Effector memory CD8-positive, alpha-beta T cell (primary cell): ENCODE data around the gene FLRT2.

Experiments used
- ATAC-seq: fragments of 150-1000 bp; cut with Tn5 transposase; replicated peaks from 2 replicates; pipeline ENCODE4 v1.10.0; 2021; ENCODE audit warnings: mild to moderate bottlenecking, moderate library complexity
- DNase-seq, 3 experiments: peaks; one replicate each; pipeline ENCODE4 v3.0.0; 2021
- H3K27ac Mint-ChIP-seq, 2 donors: one replicate each; pipeline ENCODE4 v1.8.0; 2022; ENCODE audit warnings: mild to moderate bottlenecking in 2 of 2, mixed read lengths in 2 of 2, moderate library complexity in 2 of 2
- H3K27me3 Mint-ChIP-seq, 2 donors: one replicate each; pipeline ENCODE4 v1.8.0; 2022; ENCODE audit warnings: mixed read lengths in 2 of 2
- H3K36me3 Mint-ChIP-seq: one replicate; pipeline ENCODE4 v1.8.0; 2022; ENCODE audit warnings: mild to moderate bottlenecking, moderate library complexity, mixed read lengths; ENCODE audit not compliant: insufficient read depth
- H3K4me1 Mint-ChIP-seq, 2 donors: one replicate each; pipeline ENCODE4 v1.8.0; 2022; ENCODE audit warnings: low read depth in 2 of 2, mixed read lengths in 2 of 2
- H3K4me3 Mint-ChIP-seq, 2 donors: one replicate each; pipeline ENCODE4 v1.8.0; 2022; ENCODE audit warnings: mild to moderate bottlenecking in 2 of 2, mixed read lengths in 2 of 2, moderate library complexity in 2 of 2
- H3K9me3 Mint-ChIP-seq, 2 donors: one replicate each; pipeline ENCODE4 v1.8.0; 2022; ENCODE audit warnings: mixed read lengths in 2 of 2

Gene FLRT2

DNA sequence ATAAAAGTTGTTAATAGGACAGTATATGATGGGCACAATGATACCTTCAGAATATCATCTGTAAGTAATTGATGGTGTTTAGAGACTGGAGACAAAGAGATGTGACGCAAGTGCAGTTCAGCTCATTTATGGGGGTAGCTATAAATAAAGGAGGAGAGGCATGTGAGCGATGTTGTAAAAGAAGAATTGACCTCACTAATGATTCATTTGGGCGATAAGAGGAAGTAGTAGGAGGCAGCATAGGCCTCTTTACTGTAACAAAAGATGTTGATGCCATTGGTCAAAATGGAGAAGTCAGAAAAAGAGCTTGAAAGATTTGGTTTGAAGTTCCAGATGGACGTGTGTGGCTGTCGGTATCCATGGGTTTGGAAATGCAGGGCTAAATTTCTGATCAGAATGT lies 70.0 kb downstream of the FLRT2 start:
- DNase-seq (no peak), ATAC-seq (no peak)
- no peaks in the 10 kb centered on the region for H3K36me3 Mint-ChIP-seq
- no peaks in the 10 kb centered on the region for H3K4me1 Mint-ChIP-seq
- H3K27ac Mint-ChIP-seq = no peak overlapping the region
- no peaks in the 10 kb centered on the region for H3K27me3 Mint-ChIP-seq
- no peak overlapping the region for H3K4me3 Mint-ChIP-seq
- peaks cover 3 to 8% of the 10 kb centered on the region in 2 donors for H3K9me3 Mint-ChIP-seq

DNA sequence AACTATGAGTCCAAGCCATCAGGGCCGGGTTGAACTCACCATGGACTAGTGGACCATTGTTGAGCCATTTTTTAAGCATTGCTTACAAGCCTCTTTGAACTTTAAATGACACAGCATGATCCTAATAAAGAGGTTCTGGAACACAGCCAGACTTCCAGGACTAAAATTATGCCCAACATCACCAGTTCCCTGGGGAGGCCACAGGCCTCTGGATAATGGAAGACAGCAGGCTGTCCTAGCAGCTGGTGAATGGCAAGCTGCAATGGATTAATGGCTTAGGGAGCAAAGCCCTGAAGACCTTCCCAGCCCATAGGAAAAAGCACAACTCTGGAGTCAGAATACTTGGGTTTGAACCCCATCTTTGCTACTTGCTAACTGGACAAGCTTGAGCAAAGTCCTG lies 71.3 kb downstream of the FLRT2 start:
- Mint-ChIP-seq H3K9me3 (peaks cover 3 to 8% of the 10 kb centered on the region in 2 donors), H3K27me3 (no peaks in the 10 kb centered on the region), H3K4me3 (no peak overlapping the region), H3K27ac (no peak overlapping the region), H3K4me1 (no peaks in the 10 kb centered on the region), H3K36me3 (no peaks in the 10 kb centered on the region)
- ATAC-seq = no peak
- DNase-seq = no peak

DNA sequence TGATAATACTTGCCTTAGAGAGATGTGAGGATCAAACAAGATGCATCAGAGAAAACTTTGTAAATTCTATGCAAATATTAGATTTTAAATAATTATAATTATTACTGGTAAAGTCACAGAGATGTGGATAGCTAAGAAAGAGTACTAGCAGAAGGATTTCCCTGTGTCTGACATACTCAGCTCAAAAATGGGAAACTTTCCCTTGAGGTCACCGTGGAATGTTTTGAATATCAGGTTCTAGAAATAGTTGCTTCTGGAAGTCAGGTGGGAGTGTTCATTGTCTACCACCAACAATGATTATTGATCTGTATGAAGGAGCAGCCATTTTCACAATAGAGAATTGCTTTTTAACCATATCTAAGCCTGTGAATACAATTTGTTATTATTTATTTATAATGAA lies 71.7 kb downstream of the FLRT2 start:
- H3K27ac Mint-ChIP-seq = no peak overlapping the region
- peaks cover 3 to 8% of the 10 kb centered on the region in 2 donors for H3K9me3 Mint-ChIP-seq
- no peak overlapping the region for H3K4me3 Mint-ChIP-seq
- ATAC-seq = no peak
- H3K4me1 Mint-ChIP-seq = no peaks in the 10 kb centered on the region
- no peaks in the 10 kb centered on the region for H3K27me3 Mint-ChIP-seq
- no peaks in the 10 kb centered on the region for H3K36me3 Mint-ChIP-seq
- no peak for DNase-seq

DNA sequence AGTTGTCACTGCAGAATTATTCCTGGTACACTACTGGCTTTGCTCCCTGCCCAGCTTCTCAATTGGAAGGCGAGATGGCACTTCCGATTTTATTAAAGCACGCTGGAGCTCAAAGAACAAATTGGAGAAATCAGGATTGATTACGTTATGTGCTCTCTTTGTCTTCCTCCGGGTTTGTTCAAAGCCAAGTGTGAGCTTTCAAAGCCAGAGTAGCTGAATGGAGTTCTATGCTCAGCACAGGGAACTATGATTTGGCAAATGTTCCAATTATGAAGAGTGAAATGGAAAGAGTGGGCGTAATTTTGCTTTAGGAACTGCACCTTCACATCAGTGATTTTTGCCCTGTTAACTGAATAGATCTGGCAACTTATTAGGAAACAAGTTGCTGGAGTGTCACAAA lies 72.4 kb downstream of the FLRT2 start:
- no peaks in the 10 kb centered on the region for H3K36me3 Mint-ChIP-seq
- no peaks in the 10 kb centered on the region for H3K4me1 Mint-ChIP-seq
- no peak overlapping the region for H3K27ac Mint-ChIP-seq
- H3K4me3 Mint-ChIP-seq = no peak overlapping the region
- DNase-seq (no peak), ATAC-seq (no peak)
- no peaks in the 10 kb centered on the region for H3K27me3 Mint-ChIP-seq
- peaks cover 3 to 8% of the 10 kb centered on the region in 2 donors for H3K9me3 Mint-ChIP-seq

DNA sequence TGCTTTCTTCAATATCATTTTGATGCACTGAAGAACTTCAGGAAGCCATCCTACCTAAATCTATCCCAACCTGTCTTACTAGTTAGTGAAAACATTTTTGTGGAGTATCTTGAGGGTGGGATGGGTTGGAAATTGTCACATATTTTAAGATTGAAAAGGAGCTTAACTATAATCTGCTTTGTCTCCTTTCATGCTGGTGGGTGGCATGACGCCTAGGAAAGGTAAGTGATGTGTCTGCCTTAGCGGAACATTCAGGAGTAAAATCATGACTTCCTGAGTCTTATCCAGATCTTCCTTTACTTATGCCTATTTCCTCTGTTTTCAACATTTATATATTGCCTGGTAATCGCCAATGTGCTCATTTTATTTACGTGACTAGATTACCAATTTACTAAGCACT lies 74.1 kb downstream of the FLRT2 start:
- ATAC-seq (no peak), DNase-seq (no peak)
- no peak overlapping the region for H3K4me3 Mint-ChIP-seq
- H3K4me1 Mint-ChIP-seq = no peaks in the 10 kb centered on the region
- H3K36me3 Mint-ChIP-seq = peaks cover 3% of the 10 kb centered on the region
- no peaks in the 10 kb centered on the region for H3K27me3 Mint-ChIP-seq
- H3K27ac Mint-ChIP-seq = no peak overlapping the region
- H3K9me3 Mint-ChIP-seq = peaks cover 3 to 8% of the 10 kb centered on the region in 2 donors

DNA sequence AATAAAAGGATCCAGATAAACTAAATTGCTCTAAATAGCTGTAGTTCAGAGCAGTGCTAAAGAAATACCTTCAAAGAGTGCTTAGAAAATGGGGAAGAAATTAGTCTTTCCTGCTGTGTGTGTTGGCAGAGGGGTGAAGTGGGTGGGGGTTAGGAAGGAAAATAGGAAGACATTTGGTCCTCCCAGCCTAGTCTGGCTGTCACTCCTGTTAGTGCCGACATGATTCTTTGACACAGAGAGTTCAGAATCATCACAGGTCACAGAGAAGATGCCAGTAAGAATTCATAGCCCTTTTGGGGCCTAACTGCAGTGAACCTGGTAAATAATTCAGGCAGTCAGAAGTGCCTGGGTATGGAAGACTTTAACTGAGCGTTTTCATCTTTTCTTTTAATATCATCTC lies 74.8 kb downstream of the FLRT2 start:
- peaks cover 4 to 6% of the 10 kb centered on the region in 2 donors for H3K9me3 Mint-ChIP-seq
- peaks cover 3% of the 10 kb centered on the region for H3K36me3 Mint-ChIP-seq
- DNase-seq (no peak), ATAC-seq (no peak)
- H3K4me1 Mint-ChIP-seq = no peaks in the 10 kb centered on the region
- H3K4me3 Mint-ChIP-seq = no peak overlapping the region
- H3K27ac Mint-ChIP-seq = no peak overlapping the region
- no peaks in the 10 kb centered on the region for H3K27me3 Mint-ChIP-seq

DNA sequence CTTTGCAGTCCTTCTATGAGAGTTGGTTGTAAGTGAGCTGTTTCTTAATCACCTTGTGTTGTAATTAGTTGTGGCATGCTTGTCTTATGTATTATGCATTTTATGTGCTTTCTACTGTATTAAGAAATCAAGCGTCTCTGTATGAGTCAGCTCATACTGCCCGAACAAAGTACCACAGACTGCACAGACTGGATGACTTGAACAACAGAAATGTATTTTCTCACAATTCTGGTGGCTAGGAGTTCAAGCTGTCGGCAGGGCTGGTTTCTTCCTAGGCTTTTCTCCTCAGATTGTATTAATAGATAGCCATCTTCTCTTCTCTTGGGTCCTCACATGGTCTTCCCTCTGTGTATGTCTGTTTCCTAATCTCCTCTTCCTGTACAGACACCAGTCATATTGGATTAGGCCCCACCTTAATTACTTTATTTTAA lies 77.7 kb downstream of the FLRT2 start:
- DNase-seq (no peak), ATAC-seq (no peak)
- peaks cover 0 to 5% of the 10 kb centered on the region in 2 donors for H3K9me3 Mint-ChIP-seq
- no peaks in the 10 kb centered on the region for H3K4me1 Mint-ChIP-seq
- peaks cover 3% of the 10 kb centered on the region for H3K36me3 Mint-ChIP-seq
- no peak overlapping the region for H3K4me3 Mint-ChIP-seq
- H3K27me3 Mint-ChIP-seq = no peaks in the 10 kb centered on the region
- H3K27ac Mint-ChIP-seq = no peak overlapping the region

DNA sequence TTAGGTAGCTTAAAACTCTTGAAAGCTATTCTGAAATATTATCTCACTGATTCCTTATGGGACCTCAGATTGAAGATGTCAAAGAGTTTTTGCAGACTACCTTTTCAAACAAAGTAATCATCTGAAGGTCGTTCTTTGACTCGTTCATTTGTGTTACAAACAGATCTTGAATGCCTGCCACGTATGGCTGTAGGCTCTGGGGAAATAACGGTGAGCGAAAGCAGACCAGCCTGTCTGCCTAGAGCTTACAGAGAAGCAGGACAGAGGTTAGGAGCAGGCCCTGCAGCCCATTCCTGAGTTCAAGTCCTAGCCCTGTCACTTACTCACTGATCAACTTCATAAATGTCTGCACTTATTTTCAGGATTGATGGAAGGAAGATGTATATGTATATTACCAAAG lies 83.6 kb downstream of the FLRT2 start:
- ATAC-seq = no peak
- Mint-ChIP-seq H3K9me3 (peaks cover 0 to 7% of the 10 kb centered on the region in 2 donors), H3K4me1 (no peaks in the 10 kb centered on the region), H3K27ac (no peak overlapping the region), H3K36me3 (no peaks in the 10 kb centered on the region), H3K27me3 (no peaks in the 10 kb centered on the region), H3K4me3 (no peak overlapping the region)
- no peak for DNase-seq

DNA sequence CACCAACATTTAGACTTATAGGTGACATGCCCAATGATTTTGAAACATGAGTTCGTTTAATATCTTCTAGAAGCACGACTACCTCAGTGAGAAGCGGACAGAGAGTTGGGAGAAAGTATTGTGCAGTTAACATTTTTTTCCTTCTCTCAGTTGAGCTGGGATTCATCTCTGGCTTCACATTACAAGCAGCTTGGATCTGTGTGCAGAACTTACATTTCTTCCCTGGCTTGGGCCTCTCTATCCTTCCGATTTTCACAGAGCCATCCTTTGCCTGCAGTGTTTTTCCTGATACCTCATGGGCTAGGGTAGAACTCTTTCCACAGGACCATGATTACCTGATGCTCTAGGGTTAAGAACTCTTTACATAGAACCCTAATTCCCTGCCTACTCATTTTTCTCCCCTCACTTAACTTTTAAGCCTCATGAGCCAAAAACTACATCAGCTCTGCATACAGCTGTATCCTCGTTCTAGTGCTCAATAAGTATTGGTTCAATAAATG lies 86.5 kb downstream of the FLRT2 start:
- no peak overlapping the region for H3K27ac Mint-ChIP-seq
- H3K4me1 Mint-ChIP-seq = no peaks in the 10 kb centered on the region
- H3K27me3 Mint-ChIP-seq = no peaks in the 10 kb centered on the region
- DNase-seq = no peak
- no peaks in the 10 kb centered on the region for H3K36me3 Mint-ChIP-seq
- H3K4me3 Mint-ChIP-seq = no peak overlapping the region
- peaks cover 0 to 3% of the 10 kb centered on the region in 2 donors for H3K9me3 Mint-ChIP-seq
- ATAC-seq = no peak

DNA sequence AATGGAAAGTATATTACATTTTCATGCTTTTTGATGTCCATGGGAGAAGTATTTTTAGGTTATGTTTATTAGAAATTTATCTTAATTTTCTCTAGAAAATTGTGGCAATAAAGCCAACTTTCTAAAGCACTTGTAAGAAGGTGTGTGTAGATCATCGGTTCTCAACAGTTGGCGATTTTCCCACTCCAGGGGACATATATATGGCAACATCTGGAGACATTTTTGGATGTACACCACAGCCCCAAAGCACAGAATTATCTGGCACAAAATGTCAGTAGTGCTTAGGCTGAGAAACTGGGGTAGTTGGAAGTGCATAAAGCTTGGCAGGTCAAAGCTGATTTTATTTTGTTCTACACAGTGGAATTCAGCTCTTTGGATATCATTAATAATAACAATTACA lies 86.9 kb downstream of the FLRT2 start:
- H3K4me3 Mint-ChIP-seq = no peak overlapping the region
- H3K9me3 Mint-ChIP-seq = peaks cover 0 to 1% of the 10 kb centered on the region in 2 donors
- no peaks in the 10 kb centered on the region for H3K27me3 Mint-ChIP-seq
- ATAC-seq (no peak), DNase-seq (no peak)
- no peaks in the 10 kb centered on the region for H3K4me1 Mint-ChIP-seq
- no peak overlapping the region for H3K27ac Mint-ChIP-seq
- no peaks in the 10 kb centered on the region for H3K36me3 Mint-ChIP-seq

DNA sequence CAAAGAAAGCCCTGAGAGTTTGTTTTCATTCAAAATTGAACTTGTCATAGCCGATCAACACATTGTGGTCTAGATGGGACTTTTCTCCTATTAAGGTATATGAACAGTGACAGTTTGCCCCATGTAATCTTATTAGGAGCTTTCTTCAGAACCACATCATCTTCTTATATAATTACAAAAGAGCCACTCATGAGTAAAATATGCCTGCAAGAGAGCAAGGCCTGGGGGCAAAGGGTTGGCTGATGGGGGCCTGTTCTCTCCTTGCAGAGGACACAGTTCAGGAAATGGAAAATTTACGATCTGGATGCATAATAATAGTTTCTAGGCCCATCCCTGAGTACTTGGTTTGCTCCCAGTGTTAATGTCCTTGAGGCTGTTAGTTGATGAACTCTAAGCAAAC lies 87.8 kb downstream of the FLRT2 start:
- H3K4me3 Mint-ChIP-seq = no peak overlapping the region
- no peaks in the 10 kb centered on the region for H3K27me3 Mint-ChIP-seq
- ATAC-seq = no peak
- no peak for DNase-seq
- no peak overlapping the region for H3K27ac Mint-ChIP-seq
- H3K9me3 Mint-ChIP-seq = peaks cover 0 to 3% of the 10 kb centered on the region in 2 donors
- H3K4me1 Mint-ChIP-seq = no peaks in the 10 kb centered on the region
- no peaks in the 10 kb centered on the region for H3K36me3 Mint-ChIP-seq

DNA sequence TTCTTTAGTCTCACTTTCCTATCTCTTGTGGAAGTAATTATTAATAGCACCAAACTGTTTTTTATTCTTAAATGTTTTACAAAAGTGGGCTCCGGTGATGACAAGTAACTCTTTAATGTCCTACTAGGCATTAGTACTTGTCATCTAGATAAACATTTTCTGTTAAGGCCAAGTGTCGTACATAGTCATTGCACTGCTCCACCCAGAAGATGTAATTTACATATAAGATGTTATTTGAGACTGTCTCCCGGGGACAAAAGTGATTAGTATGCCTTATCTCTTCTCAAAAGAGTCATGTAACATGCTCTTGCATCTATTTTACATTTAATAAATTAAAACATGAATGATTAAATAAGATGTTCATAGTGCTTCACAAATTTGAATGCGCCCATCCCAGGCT lies 88.4 kb downstream of the FLRT2 start:
- Mint-ChIP-seq H3K27me3 (no peaks in the 10 kb centered on the region), H3K9me3 (peaks cover 0 to 3% of the 10 kb centered on the region in 2 donors), H3K4me1 (no peaks in the 10 kb centered on the region), H3K27ac (no peak overlapping the region), H3K36me3 (no peaks in the 10 kb centered on the region), H3K4me3 (no peak overlapping the region)
- ATAC-seq (no peak), DNase-seq (no peak)

DNA sequence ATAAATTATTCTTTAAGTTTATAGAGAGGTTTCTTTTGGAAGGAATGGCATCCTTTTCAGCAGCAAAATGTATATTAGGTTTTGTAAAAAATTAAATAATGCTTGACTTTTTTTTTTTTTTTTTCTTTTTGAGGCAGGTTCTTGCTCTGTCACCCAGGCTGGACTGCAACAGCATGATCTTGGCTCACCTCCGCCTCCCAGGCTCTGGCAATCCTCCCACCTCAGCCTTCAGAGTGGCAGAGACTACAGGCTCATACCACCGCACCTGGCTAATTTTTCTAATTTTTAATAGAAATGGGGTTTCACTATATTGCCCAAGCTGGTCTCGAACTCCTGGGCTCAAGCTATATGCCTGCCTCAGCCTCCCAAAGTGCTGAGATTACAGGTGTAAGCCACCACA lies 89.0 kb downstream of the FLRT2 start:
- H3K4me3 Mint-ChIP-seq = no peak overlapping the region
- H3K27ac Mint-ChIP-seq = no peak overlapping the region
- no peaks in the 10 kb centered on the region for H3K27me3 Mint-ChIP-seq
- ATAC-seq = no peak
- H3K9me3 Mint-ChIP-seq = peaks cover 0 to 3% of the 10 kb centered on the region in 2 donors
- DNase-seq = no peak
- no peaks in the 10 kb centered on the region for H3K4me1 Mint-ChIP-seq
- H3K36me3 Mint-ChIP-seq = no peaks in the 10 kb centered on the region

DNA sequence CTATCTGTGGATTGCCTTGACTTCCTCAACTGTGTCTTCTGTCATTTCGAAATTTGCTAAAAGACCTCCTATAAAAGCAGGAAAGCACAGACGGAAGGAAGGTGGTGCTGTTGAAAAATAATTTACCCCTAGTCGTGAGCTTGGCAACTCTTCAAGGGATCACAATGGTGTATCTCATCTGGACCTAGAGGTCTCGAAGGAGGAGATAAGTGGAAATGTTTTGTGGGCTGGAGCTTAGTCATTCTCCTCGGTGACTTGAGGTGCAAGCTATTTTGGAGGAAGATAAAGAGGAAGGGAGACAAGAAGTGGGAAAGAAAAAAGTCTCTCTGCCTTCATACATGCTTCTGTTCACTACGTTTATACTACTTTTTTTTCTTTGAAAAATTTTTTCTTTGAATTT lies 89.9 kb downstream of the FLRT2 start:
- no peaks in the 10 kb centered on the region for H3K36me3 Mint-ChIP-seq
- H3K4me3 Mint-ChIP-seq = no peak overlapping the region
- H3K27me3 Mint-ChIP-seq = no peaks in the 10 kb centered on the region
- ATAC-seq (no peak), DNase-seq (no peak)
- H3K9me3 Mint-ChIP-seq = peaks cover 0 to 5% of the 10 kb centered on the region in 2 donors
- H3K4me1 Mint-ChIP-seq = no peaks in the 10 kb centered on the region
- H3K27ac Mint-ChIP-seq = no peak overlapping the region

DNA sequence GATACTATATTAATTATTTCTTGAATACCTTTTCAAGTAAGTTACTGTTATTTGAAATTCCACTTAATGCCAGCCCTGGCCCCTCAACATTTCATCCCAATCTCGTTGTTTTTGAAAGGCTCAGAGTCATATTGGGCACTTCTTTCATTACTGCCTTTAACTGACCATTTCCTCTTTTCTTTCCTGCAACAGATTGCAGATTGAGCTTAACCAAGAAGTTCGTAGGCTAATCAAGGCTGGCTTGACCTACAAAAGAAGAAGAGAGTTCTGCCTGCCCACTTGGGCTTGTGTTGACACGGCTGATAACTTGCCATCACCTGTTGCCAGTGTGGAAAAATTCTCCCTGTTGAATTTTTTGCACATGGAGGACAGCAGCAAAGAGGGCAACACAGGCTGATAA lies 91.0 kb downstream of the FLRT2 start:
- Mint-ChIP-seq H3K27me3 (no peaks in the 10 kb centered on the region), H3K36me3 (no peaks in the 10 kb centered on the region), H3K4me1 (no peaks in the 10 kb centered on the region), H3K9me3 (peaks cover 0 to 5% of the 10 kb centered on the region in 2 donors), H3K27ac (no peak overlapping the region), H3K4me3 (no peak overlapping the region)
- DNase-seq (no peak), ATAC-seq (no peak)
